Natural killer cell (primary cell): ENCODE results near the gene SPOCK1. TPM values are rescaled to one million over a fixed set of nuclear protein-coding genes. Genes with fewer than 3 reads are reported as not detected.

Experiments
- ATAC-seq, 3 donors: fragments of 150-1000 bp in 2 of 3; fragments of 200-7000 bp in 1 of 3; cut with Tn5 transposase; 1 replicate in 1 of 3; 2 replicates in 2 of 3; pipeline ENCODE4 v1.10.0; 2021; ENCODE audit warnings: mild to moderate bottlenecking in 2 of 3, moderate library complexity in 2 of 3
- DNase-seq, 2 donors: peaks; one replicate each; pipeline versions ENCODE4 v3.0.0 to v3.0.0-alpha.2; 2013 to 2021; ENCODE audit warnings: mixed read lengths in 1 of 2
- H3K27ac ChIP-seq: one replicate; pipeline ENCODE4 v1.5.1; 2013; ENCODE audit warnings: mild to moderate bottlenecking, low read length
- H3K27me3 ChIP-seq: one replicate; pipeline ENCODE4 v1.6.1; 2013; ENCODE audit warnings: low read length; ENCODE audit not compliant: control insufficient read depth, insufficient read depth
- H3K36me3 ChIP-seq: one replicate; pipeline ENCODE4 v1.6.1; 2013; ENCODE audit warnings: low read length; ENCODE audit not compliant: control insufficient read depth, insufficient read depth
- H3K4me1 ChIP-seq: one replicate; pipeline ENCODE4 v1.6.1; 2013; ENCODE audit warnings: low read length; ENCODE audit not compliant: control insufficient read depth, insufficient read depth
- H3K4me3 ChIP-seq: one replicate; pipeline ENCODE4 v1.5.1; 2013; ENCODE audit warnings: low read length
- H3K9me3 ChIP-seq: one replicate; pipeline ENCODE4 v1.6.1; 2013; ENCODE audit warnings: low read length; ENCODE audit not compliant: control insufficient read depth, insufficient read depth
- H3K27ac Mint-ChIP-seq, 2 donors: one replicate each; pipeline ENCODE4 v1.8.0; 2022; ENCODE audit warnings: mild to moderate bottlenecking in 2 of 2, mixed read lengths in 2 of 2, moderate library complexity in 1 of 2
- H3K27me3 Mint-ChIP-seq, 2 donors: one replicate each; pipeline ENCODE4 v1.8.0; 2022; ENCODE audit warnings: low read depth in 2 of 2, mixed read lengths in 2 of 2
- H3K36me3 Mint-ChIP-seq: one replicate; pipeline ENCODE4 v1.8.0; 2022; ENCODE audit warnings: mixed read lengths
- H3K4me1 Mint-ChIP-seq, 2 donors: one replicate each; pipeline ENCODE4 v1.8.0; 2022; ENCODE audit warnings: mixed read lengths in 2 of 2
- H3K4me3 Mint-ChIP-seq: one replicate; pipeline ENCODE4 v1.8.0; 2022; ENCODE audit warnings: mild to moderate bottlenecking, moderate library complexity, mixed read lengths
- H3K9me3 Mint-ChIP-seq, 2 donors: one replicate each; pipeline ENCODE4 v1.8.0; 2022; ENCODE audit warnings: mixed read lengths in 2 of 2
- WGBS: methylation state at CpG from one replicate; pipeline ENCODE4 v1.1.7; 2013; ENCODE audit warnings: missing lambda C conversion rate; ENCODE audit not compliant: insufficient coverage; 5-methylcytosine and 5-hydroxymethylcytosine counted together
- intact Hi-C: fragments of 100-400 bp; cut with micrococcal nuclease; formaldehyde crosslinking; loops from one replicate; pipeline ENCODE4 v1.14.2; 2022
- total RNA-seq, 4 donors: library from RNA; stranded (reverse); fragments of 120-200 nt in 1 of 4; gene quantifications; one replicate each; pipeline versions ENCODE4 v1.2.3 to v1.2.4, GENCODE V29; 2013 to 2022
- TF ChIP-seq, protein P1 (sequence below): fragments of 200-600 bp; IDR thresholded peaks from one replicate; pipeline ENCODE4 v1.8.0; 2022; ENCODE audit warnings: antibody characterized with exemption

SPOCK1 gene
- total RNA-seq, 3 donors from 2014 or later (not counting 1 experiment from before 2014, with no cell fraction given) = 0.09 to 1.6 (median 0.61) TPM

DNA sequence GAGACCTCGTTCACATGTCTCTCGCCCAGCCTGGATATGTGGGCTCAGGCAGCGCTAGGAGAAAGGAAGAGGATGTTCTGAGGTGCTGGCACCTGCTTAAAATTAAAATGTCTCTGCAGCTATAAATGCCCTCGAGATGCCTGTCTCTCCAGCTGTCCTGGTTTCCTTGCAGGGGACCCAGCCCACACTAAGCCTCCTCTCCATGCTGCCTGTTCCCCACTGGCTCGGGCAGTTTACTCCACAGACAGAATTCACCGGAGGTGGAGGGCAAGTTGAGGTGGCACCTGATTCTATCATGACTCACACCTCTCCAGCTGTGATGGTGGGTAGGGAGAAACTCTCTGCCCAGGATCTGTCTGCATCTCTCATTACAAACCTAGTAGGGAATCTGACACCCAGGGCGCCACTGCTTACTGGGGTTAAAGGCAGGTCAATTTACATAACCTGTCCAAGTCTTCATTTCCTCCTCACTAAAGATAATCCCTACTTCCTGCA is 420.9 kb downstream of the SPOCK1 start:
- no peak overlapping the region for H3K27ac Mint-ChIP-seq
- no peaks in the 10 kb centered on the region for H3K36me3 ChIP-seq
- no peak for DNase-seq
- intact Hi-C loops = no loop called here
- H3K9me3 ChIP-seq = no peaks in the 10 kb centered on the region
- TF ChIP-seq, protein P1, sequence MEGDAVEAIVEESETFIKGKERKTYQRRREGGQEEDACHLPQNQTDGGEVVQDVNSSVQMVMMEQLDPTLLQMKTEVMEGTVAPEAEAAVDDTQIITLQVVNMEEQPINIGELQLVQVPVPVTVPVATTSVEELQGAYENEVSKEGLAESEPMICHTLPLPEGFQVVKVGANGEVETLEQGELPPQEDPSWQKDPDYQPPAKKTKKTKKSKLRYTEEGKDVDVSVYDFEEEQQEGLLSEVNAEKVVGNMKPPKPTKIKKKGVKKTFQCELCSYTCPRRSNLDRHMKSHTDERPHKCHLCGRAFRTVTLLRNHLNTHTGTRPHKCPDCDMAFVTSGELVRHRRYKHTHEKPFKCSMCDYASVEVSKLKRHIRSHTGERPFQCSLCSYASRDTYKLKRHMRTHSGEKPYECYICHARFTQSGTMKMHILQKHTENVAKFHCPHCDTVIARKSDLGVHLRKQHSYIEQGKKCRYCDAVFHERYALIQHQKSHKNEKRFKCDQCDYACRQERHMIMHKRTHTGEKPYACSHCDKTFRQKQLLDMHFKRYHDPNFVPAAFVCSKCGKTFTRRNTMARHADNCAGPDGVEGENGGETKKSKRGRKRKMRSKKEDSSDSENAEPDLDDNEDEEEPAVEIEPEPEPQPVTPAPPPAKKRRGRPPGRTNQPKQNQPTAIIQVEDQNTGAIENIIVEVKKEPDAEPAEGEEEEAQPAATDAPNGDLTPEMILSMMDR = no peak
- H3K27me3 Mint-ChIP-seq = peaks cover 0 to under 1% of the 10 kb centered on the region in 2 donors
- 70% methylated on average over 7 of the region's 7 CpGs for WGBS
- no peaks in the 10 kb centered on the region for H3K36me3 Mint-ChIP-seq
- no peaks in the 10 kb centered on the region for H3K27me3 ChIP-seq
- no peak for ATAC-seq
- H3K4me1 Mint-ChIP-seq = no peaks in the 10 kb centered on the region
- H3K4me1 ChIP-seq = no peaks in the 10 kb centered on the region
- H3K4me3 ChIP-seq = no peak overlapping the region
- H3K4me3 Mint-ChIP-seq = no peak overlapping the region
- H3K27ac ChIP-seq = no peak overlapping the region
- H3K9me3 Mint-ChIP-seq = peaks cover 0 to 2% of the 10 kb centered on the region in 2 donors

DNA sequence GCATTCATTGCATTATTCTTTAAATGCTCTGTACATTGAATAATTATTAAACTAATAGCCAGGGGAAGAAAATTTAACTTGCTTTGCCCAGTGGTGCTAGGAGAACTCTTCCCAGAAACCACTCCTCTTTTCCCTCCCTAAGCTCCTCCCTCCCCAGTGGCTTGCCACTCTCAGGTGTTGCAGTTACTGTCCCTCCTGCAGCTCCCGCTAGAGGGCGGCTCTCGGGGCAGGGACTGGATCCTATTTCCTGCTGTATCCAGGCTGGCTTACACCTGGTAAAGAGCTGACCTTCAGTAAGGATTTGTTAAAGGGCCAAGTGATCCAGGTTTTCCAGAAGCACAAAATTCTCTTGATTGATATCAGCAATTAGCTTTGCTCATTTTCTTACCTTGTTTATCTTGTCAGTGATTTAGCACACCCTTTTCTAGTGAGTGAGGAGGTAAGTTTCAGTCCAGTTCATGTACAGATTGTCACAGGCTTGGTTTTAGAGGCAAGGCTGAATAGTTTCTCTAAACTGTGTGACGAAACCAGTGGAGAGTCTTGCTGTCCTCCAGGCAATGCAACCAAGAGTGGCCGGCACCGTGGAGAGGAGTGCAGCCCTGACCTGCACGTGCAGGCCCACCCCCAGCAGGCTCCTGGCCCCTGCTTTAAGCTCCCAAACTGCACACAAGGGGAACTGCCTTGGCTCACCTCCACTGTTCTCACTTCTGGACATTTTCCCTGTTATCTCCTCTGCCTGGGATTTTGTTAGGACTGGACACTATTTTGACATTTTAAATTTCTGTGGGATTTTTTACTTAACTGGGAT is 423.8 kb downstream of the SPOCK1 start:
- H3K27me3 Mint-ChIP-seq = peaks cover 0 to 4% of the 10 kb centered on the region in 2 donors
- H3K4me3 Mint-ChIP-seq = no peak overlapping the region
- ATAC-seq = no peak

DNA sequence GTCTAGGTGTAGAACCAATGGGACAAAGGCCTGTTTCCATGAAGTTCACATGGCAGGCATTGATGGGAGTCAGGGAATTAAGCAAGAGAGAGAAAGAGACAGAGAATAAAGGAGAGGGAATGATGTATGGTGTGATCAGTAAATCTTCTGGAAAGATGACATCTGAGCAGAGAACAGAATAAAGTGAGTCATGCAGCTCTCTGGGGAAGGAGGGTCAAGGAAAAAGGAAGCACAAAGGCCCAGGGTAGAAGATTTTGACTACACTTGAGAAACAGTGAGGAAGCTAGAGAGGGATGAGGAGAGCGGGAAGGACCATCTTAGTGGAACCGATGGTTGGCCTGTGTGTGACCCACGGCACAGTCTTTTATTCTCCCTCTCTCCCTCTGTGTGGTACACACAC is 425.9 kb downstream of the SPOCK1 start:
- ATAC-seq = no peak
- DNase-seq = no peak
- Histone ChIP-seq H3K4me3 (no peak overlapping the region), H3K4me1 (no peaks in the 10 kb centered on the region), H3K36me3 (no peaks in the 10 kb centered on the region), H3K27me3 (no peaks in the 10 kb centered on the region), H3K9me3 (no peaks in the 10 kb centered on the region), H3K27ac (no peak overlapping the region)
- TF ChIP-seq, protein P1 = no peak
- Mint-ChIP-seq H3K9me3 (no peaks in the 10 kb centered on the region), H3K27ac (no peak overlapping the region), H3K4me1 (no peaks in the 10 kb centered on the region), H3K4me3 (no peak overlapping the region), H3K27me3 (peaks cover 0 to 4% of the 10 kb centered on the region in 2 donors), H3K36me3 (no peaks in the 10 kb centered on the region)
- 85% methylated on average over 2 of the region's 3 CpGs for WGBS
- intact Hi-C loops = no loop called here

More for the DNA sequence above, 423.8 kb downstream of the SPOCK1 start:
- H3K4me1 Mint-ChIP-seq = no peaks in the 10 kb centered on the region
- no peaks in the 10 kb centered on the region for H3K4me1 ChIP-seq
- H3K27ac Mint-ChIP-seq = no peak overlapping the region
- no peaks in the 10 kb centered on the region for H3K27me3 ChIP-seq
- peaks cover 0 to 2% of the 10 kb centered on the region in 2 donors for H3K9me3 Mint-ChIP-seq
- no peaks in the 10 kb centered on the region for H3K36me3 Mint-ChIP-seq
- no peaks in the 10 kb centered on the region for H3K36me3 ChIP-seq
- intact Hi-C loops = no loop called here
- no peak overlapping the region for H3K4me3 ChIP-seq
- no peaks in the 10 kb centered on the region for H3K9me3 ChIP-seq
- 55% methylated on average over 7 of the region's 7 CpGs for WGBS
- DNase-seq = no peak
- TF ChIP-seq, protein P1 = no peak
- no peak overlapping the region for H3K27ac ChIP-seq
